Measurements from ENCODE around the gene MED14.

Gene MED14

GRCh38 chrX:40623665-40624064 is 111.7 kb downstream of the MED14 start:
- TF ChIP-seq CSDC2 (CRISPR knock-in tag; IDR thresholded peaks at IDR 0.05) (no peak), SNAI2 (CRISPR knock-in tag; IDR thresholded peaks at IDR 0.05) (no peak), ZNF8 (CRISPR knock-in tag; IDR thresholded peaks at IDR 0.05) (no peak), RARB (CRISPR knock-in tag; IDR thresholded peaks at IDR 0.05) (no peak), TCF4 (CRISPR knock-in tag; IDR thresholded peaks at IDR 0.05; ENCODE audit: borderline replicate concordance) (no peak), GLIS3 (CRISPR knock-in tag; IDR thresholded peaks at IDR 0.05) (no peak), ZNF70 (CRISPR knock-in tag; IDR thresholded peaks at IDR 0.05) (no peak), ZC3H10 (CRISPR knock-in tag; IDR thresholded peaks at IDR 0.05) (no peak), ZFP30 (CRISPR knock-in tag; IDR thresholded peaks at IDR 0.05) (no peak), OSR1 (CRISPR knock-in tag; IDR thresholded peaks at IDR 0.05) (no peak), PATZ1 (CRISPR knock-in tag; IDR thresholded peaks at IDR 0.05; ENCODE audit: borderline replicate concordance) (no peak), ZNF565 (CRISPR knock-in tag; conservative IDR thresholded peaks at IDR 0.05; ENCODE audit: low read depth) (no peak), CREB5 (CRISPR knock-in tag; IDR thresholded peaks at IDR 0.05; ENCODE audit: low read depth) (no peak)
- TF ChIP-seq, protein P1, sequence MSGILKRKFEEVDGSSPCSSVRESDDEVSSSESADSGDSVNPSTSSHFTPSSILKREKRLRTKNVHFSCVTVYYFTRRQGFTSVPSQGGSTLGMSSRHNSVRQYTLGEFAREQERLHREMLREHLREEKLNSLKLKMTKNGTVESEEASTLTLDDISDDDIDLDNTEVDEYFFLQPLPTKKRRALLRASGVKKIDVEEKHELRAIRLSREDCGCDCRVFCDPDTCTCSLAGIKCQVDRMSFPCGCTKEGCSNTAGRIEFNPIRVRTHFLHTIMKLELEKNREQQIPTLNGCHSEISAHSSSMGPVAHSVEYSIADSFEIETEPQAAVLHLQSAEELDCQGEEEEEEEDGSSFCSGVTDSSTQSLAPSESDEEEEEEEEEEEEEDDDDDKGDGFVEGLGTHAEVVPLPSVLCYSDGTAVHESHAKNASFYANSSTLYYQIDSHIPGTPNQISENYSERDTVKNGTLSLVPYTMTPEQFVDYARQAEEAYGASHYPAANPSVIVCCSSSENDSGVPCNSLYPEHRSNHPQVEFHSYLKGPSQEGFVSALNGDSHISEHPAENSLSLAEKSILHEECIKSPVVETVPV (CRISPR knock-in tag; IDR thresholded peaks at IDR 0.05): no peak
- TF ChIP-seq, protein P2, sequence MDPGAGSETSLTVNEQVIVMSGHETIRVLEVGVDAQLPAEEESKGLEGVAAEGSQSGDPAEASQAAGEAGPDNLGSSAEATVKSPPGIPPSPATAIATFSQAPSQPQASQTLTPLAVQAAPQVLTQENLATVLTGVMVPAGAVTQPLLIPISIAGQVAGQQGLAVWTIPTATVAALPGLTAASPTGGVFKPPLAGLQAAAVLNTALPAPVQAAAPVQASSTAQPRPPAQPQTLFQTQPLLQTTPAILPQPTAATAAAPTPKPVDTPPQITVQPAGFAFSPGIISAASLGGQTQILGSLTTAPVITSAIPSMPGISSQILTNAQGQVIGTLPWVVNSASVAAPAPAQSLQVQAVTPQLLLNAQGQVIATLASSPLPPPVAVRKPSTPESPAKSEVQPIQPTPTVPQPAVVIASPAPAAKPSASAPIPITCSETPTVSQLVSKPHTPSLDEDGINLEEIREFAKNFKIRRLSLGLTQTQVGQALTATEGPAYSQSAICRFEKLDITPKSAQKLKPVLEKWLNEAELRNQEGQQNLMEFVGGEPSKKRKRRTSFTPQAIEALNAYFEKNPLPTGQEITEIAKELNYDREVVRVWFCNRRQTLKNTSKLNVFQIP (CRISPR knock-in tag; IDR thresholded peaks at IDR 0.05; ENCODE audit: borderline replicate concordance, low read depth): no peak
- no peak for ATAC-seq

DNA sequence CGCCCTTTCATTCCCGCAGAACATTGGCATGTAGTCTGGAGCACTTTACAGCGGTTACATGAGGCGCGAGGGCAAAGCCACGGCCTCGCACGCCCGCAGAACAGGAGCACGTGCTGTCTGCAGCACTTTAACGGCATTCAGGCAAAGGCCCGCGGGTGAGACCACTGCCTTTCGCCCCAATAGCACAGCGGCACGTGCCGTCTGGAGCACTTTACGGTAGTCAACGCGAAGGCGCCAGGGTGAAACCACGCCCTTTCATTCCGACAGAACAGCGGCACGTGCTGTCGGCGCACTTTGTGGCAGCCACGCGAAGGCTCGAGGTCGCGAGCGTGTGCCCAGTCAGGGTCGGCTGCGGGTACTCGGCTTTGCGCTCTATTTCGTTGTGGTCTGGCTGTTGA is 112.2 kb downstream of the MED14 start, which contains the start of gene MPC1L:
Gene MPC1L (plus strand): TSS at position 290 of the 398 bp plus-strand sequence. CDS start 138 bp downstream, outside the sequence.
- TF ChIP-seq, protein P2 (CRISPR knock-in tag; IDR thresholded peaks at IDR 0.05; ENCODE audit: borderline replicate concordance, low read depth): no peak
- TF ChIP-seq PATZ1 (CRISPR knock-in tag; IDR thresholded peaks at IDR 0.05; ENCODE audit: borderline replicate concordance): no peak
- no peak for ATAC-seq

- ATAC-seq: peak; percentile 47
- TF ChIP-seq PATZ1 (CRISPR knock-in tag; IDR thresholded peaks at IDR 0.05; ENCODE audit: borderline replicate concordance) (no peak), ESRRG (CRISPR knock-in tag; IDR thresholded peaks at IDR 0.05) (no peak), ISL1 (CRISPR knock-in tag; IDR thresholded peaks at IDR 0.05) (no peak), ZFP30 (CRISPR knock-in tag; IDR thresholded peaks at IDR 0.05) (no peak), RARB (CRISPR knock-in tag; IDR thresholded peaks at IDR 0.05) (no peak), BACH2 (CRISPR knock-in tag; IDR thresholded peaks at IDR 0.05; ENCODE audit: borderline replicate concordance) (no peak), ZFP3 (CRISPR knock-in tag; IDR thresholded peaks at IDR 0.05) (no peak), TCF4 (CRISPR knock-in tag; IDR thresholded peaks at IDR 0.05; ENCODE audit: borderline replicate concordance) (no peak), ARNTL (CRISPR knock-in tag; IDR thresholded peaks at IDR 0.05; ENCODE audit: borderline replicate concordance, low read depth) (no peak), CSDC2 (CRISPR knock-in tag; IDR thresholded peaks at IDR 0.05) (no peak), ZNF8 (CRISPR knock-in tag; IDR thresholded peaks at IDR 0.05) (no peak), ZC3H10 (CRISPR knock-in tag; IDR thresholded peaks at IDR 0.05) (no peak), TOX (CRISPR knock-in tag; IDR thresholded peaks at IDR 0.05; ENCODE audit: borderline replicate concordance) (no peak), PPARA (CRISPR knock-in tag; IDR thresholded peaks at IDR 0.05; ENCODE audit: borderline replicate concordance) (no peak), SNAI2 (CRISPR knock-in tag; IDR thresholded peaks at IDR 0.05) (no peak)
- TF ChIP-seq, protein P2 (CRISPR knock-in tag; IDR thresholded peaks at IDR 0.05; ENCODE audit: borderline replicate concordance, low read depth): no peak
Observed at GRCh38 chrX:40622479-40623138, 112.7 kb downstream of the MED14 start.
